ENCODE measurements around the gene KRTAP5-8.

DNA sequence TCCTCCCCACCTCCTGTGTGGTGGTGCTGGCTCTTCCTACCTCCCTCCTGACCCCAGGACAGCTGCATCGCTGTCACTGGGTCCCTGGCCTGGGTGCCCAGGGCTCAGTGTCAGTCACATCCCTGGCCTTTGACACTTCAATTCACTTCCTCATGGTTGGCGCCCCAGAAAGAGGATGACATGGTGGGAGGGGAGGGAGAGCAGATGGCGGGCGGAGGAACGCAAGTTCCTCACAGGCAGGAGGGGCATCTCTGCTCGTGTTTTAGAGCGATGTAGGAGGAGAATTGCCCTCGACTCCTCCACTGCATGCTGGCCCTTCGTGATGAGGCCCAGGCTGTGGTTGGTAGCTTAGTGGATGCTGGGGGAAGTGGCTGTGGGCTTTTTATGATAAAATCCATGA, 45.9 kb upstream of the KRTAP5-8 start:
- TF ChIP-seq, protein P1, sequence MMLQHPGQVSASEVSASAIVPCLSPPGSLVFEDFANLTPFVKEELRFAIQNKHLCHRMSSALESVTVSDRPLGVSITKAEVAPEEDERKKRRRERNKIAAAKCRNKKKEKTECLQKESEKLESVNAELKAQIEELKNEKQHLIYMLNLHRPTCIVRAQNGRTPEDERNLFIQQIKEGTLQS (IDR thresholded peaks at IDR 0.05): no peak
- TF ChIP-seq, protein P1 (CRISPR knock-in tag; conservative IDR thresholded peaks at IDR 0.05): no peak
- TF ChIP-seq BRD4 (IDR thresholded peaks at IDR 0.05): no peak
- TF ChIP-seq, protein P2, sequence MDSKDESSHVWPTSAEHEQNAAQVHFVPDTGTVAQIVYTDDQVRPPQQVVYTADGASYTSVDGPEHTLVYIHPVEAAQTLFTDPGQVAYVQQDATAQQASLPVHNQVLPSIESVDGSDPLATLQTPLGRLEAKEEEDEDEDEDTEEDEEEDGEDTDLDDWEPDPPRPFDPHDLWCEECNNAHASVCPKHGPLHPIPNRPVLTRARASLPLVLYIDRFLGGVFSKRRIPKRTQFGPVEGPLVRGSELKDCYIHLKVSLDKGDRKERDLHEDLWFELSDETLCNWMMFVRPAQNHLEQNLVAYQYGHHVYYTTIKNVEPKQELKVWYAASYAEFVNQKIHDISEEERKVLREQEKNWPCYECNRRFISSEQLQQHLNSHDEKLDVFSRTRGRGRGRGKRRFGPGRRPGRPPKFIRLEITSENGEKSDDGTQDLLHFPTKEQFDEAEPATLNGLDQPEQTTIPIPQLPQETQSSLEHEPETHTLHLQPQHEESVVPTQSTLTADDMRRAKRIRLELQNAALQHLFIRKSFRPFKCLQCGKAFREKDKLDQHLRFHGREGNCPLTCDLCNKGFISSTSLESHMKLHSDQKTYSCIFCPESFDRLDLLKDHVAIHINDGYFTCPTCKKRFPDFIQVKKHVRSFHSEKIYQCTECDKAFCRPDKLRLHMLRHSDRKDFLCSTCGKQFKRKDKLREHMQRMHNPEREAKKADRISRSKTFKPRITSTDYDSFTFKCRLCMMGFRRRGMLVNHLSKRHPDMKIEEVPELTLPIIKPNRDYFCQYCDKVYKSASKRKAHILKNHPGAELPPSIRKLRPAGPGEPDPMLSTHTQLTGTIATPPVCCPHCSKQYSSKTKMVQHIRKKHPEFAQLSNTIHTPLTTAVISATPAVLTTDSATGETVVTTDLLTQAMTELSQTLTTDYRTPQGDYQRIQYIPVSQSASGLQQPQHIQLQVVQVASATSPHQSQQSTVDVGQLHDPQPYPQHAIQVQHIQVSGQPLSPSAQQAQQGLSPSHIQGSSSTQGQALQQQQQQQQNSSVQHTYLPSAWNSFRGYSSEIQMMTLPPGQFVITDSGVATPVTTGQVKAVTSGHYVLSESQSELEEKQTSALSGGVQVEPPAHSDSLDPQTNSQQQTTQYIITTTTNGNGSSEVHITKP (IDR thresholded peaks at IDR 0.05; ENCODE audit: partially characterized antibody): no peak
- no peak for TF ChIP-seq RBBP5 (IDR thresholded peaks at IDR 0.05; ENCODE audit: borderline replicate concordance, insufficient read depth, low read length, poor library complexity, severe bottlenecking)
- no peak for TF ChIP-seq EZH2 (IDR thresholded peaks at IDR 0.05; ENCODE audit: borderline replicate concordance, low read depth, low read length)
- no peak for TF ChIP-seq POLR2AphosphoS5 (IDR thresholded peaks at IDR 0.05; ENCODE audit: control insufficient read depth, insufficient read depth, low read depth, low read length)
- TF ChIP-seq CHD1 (IDR thresholded peaks at IDR 0.05; ENCODE audit: low read length): no peak
- TF ChIP-seq NR1H2 (CRISPR knock-in tag; IDR thresholded peaks at IDR 0.05): no peak
- TF ChIP-seq ZNF311 (CRISPR knock-in tag; IDR thresholded peaks at IDR 0.05): no peak
- TF ChIP-seq PHF20 (IDR thresholded peaks at IDR 0.05; ENCODE audit: partially characterized antibody): no peak
- TF ChIP-seq MTA2 (IDR thresholded peaks at IDR 0.05; ENCODE audit: low read depth): no peak
